Fibroblast of the conjunctiva (primary cell): ENCODE measurements around the gene CPA1.
"Not testable (repeated sequence)": the region's sequence is repeated elsewhere in the genome, so short reads cannot be mapped to it uniquely, and the experiment has no call there.

Source experiments
- DNase-seq: peaks from one replicate; pipeline ENCODE4 v3.0.0-alpha.2; 2010; ENCODE audit warnings: low read depth

Gene CPA1

GRCh38 chr7:130372402-130373165, 7.7 kb upstream of the CPA1 start:
- DNase-seq: no peak

DNA sequence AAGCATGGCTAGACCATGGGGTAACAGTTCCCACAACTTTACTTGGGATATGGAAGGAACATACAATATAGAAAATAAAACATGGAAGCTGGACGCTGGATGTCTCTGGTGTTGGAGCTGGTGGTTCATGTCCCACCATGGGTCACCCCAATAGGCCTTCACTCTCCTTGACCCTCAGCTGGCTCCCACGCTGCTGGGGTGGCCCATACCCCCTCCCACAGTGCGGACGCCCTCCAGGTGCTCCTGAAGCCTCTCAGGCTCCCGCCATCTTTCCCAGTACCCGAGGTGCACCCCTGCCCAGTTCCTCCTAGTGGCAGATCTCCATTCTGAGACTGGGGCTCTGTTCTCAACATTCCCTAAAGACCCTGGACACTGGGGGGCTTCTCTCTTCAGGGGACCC, 5.8 kb upstream of the CPA1 start:
- DNase-seq: no peak

- DNase-seq: not testable (repeated sequence)
Measured at GRCh38 chr7:130376461-130376860, 3.8 kb upstream of the CPA1 start.

GRCh38 chr7:130377178-130377577, 3.1 kb upstream of the CPA1 start:
- no peak for DNase-seq

- DNase-seq: no peak
Measured at GRCh38 chr7:130379019-130379418, 1.3 kb upstream of the CPA1 start.

GRCh38 chr7:130379532-130379920, 768 bp upstream of the CPA1 start:
- DNase-seq: no peak

DNA sequence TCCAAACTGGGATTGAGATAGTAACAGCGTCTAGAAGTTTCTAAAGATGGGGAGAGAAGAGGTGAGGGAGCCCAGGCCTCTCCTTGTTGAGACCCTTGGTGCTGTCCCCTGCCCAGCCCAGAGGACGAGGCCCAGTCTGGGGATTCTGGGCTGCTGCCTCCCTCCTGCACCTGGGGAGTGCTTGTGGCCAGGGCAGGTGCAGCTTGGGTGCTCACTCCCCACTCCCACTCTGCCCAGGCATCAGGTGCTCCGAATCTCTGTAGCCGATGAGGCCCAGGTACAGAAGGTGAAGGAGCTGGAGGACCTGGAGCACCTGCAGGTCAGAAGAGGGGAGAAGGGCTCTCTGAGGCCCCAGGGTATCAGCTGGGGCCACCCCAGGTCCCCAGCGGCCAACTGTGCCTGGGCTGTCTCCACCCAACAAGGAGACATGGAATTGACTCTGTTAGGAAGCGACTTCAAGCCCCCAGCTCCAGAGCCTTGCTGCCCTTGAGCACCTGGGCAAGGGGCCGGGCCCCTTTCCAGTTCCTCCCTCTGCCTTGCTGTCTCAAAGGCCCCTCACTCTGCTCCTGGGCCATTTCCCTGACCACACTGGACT, 664 bp downstream of the CPA1 start:
- no peak for DNase-seq

DNA sequence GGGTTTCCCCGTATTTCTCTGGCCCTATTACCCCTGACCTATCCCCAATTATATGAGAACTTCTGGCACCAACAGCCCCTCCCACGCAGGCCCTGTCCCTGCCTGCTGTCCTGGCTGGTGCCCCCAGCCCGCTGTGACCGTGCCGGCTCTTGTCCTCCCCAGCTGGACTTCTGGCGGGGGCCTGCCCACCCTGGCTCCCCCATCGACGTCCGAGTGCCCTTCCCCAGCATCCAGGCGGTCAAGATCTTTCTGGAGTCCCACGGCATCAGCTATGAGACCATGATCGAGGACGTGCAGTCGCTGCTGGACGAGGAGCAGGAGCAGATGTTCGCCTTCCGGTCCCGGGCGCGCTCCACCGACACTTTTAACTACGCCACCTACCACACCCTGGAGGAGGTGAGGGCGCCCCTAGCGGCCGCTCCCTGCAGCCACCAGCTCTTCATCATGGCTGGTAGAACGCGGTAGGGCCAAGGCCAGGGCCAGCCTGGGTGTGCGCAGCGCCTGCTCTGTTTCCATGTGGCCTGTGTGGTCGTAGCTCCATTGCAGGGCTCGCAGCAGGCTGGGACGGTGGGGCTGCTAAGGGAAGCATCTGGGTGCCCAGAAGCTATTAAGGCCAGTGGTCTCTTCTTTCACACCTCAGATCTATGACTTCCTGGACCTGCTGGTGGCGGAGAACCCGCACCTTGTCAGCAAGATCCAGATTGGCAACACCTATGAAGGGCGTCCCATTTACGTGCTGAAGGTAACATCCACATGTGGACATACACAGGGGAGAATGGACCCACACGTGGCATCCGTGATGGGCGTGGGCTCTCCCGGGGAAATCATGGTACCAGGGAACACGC, 1.4 kb downstream of the CPA1 start:
- no peak for DNase-seq

- DNase-seq: no peak
Measured at GRCh38 chr7:130383187-130383980, 3.1 kb downstream of the CPA1 start.

GRCh38 chr7:130384371-130384801, 4.1 kb downstream of the CPA1 start:
- no peak for DNase-seq

- DNase-seq: no peak
Measured at GRCh38 chr7:130384841-130385599, 4.7 kb downstream of the CPA1 start.

DNA sequence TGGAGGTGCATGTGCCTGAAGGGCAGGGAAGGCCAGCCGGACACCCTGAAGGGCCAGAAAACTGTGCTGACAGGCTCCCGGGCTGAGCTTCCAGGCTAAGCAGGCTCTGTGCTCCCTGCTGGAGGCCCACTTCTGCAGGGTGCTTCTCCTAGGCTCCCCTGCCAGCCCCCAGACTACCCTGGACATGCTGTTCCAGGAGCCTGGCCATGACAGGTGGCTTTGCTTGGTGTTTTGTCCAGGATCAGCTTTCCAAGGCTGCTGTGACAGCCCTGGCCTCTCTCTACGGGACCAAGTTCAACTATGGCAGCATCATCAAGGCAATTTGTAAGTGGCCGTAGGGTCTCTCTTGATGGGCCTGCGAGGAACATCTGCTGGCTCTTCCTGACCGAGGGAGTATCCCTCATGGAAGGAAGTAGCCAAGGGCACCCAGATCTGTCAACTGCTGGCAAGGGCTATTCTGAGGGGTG, 5.3 kb downstream of the CPA1 start:
- DNase-seq: no peak

- DNase-seq: no peak
Measured at GRCh38 chr7:130386876-130387275, 6.6 kb downstream of the CPA1 start.

DNA sequence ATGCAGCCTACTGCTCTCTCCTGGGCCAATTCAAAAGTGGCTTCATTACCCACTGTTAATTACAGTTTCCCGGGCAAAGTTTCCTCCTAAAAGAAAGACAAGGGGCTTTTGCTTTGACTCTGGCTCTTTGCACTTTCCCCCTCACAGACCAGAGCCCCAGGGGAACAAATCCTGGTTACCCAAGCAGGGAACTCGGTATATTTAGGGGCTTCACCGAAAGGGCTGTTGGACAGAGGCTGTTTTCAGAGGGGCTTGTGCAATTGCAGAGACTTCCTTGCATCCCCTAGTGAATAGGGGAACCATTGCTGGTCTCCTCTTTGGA, 7.0 kb downstream of the CPA1 start:
- no peak for DNase-seq

DNA sequence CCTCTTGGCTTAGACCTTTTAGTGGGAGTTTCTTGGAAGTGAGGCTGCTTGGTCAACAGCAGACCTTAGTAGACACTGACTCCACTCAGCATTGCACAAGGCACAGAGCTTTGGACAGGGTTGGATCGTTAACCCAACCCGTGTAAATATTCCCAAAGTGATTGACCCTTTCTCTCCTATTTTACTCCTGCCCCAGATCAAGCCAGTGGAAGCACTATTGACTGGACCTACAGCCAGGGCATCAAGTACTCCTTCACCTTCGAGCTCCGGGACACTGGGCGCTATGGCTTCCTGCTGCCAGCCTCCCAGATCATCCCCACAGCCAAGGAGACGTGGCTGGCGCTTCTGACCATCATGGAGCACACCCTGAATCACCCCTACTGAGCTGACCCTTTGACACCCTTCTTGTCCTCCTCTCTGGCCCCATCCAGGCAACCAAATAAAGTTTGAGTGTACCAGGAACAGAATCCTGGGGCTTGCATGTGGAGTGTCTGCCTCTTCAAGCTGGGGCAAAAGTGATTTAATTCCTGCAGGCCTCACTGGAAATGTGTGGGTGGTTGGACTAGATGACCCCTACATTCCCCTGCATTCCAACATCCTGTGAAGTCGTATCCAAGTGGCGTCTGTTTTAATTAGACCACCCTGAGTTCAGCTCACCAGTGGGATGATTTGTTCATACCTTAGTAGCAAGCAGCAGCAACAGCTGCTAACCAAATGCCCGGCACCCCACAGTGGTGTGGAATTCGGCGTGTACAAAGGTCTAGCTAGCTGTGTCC, 7.5 kb downstream of the CPA1 start:
- no peak for DNase-seq

DNA sequence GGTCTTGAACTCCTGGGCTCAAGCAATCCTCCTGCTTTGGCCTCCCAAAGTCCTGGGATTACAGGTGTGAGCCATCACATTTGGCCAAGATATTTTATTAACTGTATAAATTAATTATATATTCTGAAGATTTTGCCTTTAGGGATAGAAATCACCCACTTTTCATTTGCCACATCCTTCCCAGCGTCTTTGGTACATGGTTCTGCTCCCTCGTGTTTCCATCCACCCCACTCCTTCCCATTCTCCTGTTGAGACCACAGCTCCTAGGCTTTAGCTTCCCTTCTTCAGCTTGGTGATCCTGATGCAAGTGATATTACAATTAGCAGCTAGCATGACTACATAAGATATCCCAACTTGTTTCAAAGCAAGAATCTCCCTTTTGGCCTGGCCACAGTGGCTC, 8.4 kb downstream of the CPA1 start:
- DNase-seq: no peak

DNA sequence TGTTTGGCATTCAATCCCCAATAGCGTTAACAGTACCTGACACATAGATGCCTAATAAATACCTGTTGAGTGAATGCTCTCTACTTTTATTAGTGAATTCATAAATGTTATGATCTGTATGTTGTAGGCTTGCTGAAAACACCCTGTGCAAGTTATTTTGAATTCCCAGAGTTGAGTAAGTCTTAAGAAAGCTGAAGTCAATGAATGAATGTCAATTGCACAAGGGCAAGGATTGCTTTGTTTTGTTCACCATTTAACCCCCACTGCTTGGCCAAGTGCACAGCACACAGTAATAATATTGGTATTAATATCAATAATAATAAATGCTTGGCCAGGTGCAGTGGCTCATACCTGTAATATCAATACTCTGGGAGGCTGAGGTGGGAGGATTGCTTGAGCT, 10.2 kb downstream of the CPA1 start:
- DNase-seq: no peak

DNA sequence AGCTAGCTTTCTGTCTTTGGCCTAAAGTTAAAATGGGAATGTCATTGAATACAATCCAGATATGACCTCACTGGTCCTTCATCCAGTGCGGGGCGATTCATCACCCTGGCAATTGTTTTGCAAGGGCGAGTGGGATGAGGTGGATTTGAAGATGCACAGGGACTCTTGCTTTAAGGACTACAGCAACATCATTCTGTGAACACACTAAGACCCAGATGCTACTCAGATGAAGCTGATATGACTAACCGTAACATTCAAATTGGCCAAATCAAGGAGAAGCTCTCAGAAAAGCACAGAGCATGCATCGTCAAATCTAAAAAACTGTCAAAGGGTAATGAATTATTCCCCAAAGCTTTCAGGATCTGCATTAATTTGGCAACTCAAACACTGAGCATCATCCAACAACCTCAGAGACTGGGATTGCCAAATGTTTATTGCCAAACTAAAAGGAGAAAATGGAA, 12.8 kb downstream of the CPA1 start:
- DNase-seq: peak; percentile 22

GRCh38 chr7:130393841-130394411, 13.6 kb downstream of the CPA1 start:
- no peak for DNase-seq
